Measurements from ENCODE around the gene RAD51AP1.

The RAD51AP1 gene

DNA sequence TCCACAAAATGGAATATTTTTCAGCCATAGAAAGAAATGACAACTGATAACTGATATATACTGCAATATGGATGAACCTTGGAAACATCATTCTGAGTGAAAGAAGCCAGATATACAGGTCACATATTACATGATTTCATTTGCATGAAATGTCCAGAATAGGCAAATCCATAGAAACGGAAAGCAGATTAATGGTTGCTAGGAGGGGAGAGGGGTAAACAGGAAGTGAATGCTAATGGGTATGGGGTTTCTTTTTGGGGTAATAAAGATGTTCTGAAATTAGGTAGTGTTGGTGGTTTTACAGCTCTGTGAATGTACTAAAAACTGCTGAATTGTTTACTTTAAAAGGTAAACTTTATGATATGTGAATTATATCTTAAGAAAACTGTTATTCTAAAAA, 6.5 kb downstream of the RAD51AP1 start:
- DNase-seq (ENCODE audit: low read depth, low spot score): no peak

DNA sequence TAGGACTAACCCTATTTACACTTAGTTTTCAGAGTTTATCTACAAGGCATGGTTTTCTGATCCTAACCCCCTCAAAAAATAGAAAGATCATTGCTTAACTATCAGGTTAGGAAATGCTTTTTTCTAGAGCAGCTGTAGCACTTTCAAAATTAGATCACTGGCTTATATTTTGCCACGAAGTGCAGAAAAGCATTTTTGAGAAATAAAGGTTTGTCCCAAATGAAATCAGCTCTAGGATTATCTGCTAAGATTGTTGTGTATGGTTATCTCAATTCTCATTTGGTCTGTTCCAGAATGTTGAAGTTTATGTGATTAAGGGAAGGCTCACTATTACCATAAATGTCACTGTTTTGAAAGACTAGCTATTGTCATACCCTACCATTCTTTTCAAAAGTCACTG, 13.5 kb downstream of the RAD51AP1 start:
- DNase-seq (ENCODE audit: low read depth, low spot score): no peak

GRCh38 chr12:4553943-4554342, 15.3 kb downstream of the RAD51AP1 start:
- no peak for DNase-seq (ENCODE audit: low read depth, low spot score)

DNA sequence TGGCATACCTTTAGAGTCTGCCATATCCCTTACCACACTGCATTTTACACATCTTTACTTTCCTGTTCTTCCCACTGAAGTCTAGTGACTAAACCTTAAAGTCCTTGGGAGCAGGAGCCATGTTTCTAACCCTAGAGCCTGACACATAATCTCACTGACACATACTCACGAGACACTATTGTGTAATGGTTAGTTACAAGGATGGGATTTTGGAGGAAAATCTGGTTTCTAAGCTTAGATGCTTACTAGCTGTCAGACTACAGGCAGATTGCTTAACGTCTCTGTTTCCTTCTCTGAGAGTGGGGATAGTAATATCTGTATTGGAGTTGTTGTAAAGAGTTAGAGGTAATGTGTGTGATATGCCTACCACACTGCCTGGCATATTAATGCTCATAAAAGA, 17.1 kb downstream of the RAD51AP1 start:
- no peak for DNase-seq (ENCODE audit: low read depth, low spot score)

DNA sequence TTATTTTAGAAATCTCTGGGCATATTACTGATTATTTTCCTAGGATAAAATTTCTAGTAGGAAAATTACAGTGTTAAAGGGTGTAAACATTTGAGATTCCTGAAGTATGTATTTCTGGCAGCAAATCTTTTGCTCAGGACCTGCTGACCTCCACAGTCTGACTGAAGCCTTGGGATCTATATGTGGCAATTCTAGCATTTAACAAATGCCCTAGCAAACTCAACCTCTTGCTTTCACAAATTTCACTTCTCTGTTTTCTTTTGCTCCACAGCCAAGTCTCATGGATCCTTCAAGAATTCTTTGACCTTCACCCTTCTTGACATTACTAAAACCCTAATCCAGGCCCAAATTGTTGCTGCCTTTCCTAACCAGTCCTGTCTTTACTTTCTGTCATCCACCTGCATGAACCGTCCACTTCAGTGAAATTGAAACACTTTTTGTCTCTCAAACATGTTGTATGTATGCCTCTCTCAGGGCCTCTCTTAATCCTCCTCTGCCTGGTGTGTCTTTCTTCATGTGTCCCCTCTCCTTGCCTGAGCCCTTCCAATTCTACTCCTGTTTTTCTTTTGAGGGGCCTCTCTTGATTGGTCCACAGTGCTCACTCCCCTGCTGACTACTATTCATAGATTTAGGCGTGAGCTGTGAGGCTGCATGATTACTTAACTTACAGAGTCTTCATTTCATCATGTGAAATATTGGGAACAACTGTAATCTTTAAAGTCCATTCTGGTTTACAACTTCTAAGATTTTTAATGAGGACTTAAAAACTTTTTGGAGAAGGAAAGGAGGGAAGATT, 18.2 kb downstream of the RAD51AP1 start:
- DNase-seq (ENCODE audit: low read depth, low spot score): no peak

DNA sequence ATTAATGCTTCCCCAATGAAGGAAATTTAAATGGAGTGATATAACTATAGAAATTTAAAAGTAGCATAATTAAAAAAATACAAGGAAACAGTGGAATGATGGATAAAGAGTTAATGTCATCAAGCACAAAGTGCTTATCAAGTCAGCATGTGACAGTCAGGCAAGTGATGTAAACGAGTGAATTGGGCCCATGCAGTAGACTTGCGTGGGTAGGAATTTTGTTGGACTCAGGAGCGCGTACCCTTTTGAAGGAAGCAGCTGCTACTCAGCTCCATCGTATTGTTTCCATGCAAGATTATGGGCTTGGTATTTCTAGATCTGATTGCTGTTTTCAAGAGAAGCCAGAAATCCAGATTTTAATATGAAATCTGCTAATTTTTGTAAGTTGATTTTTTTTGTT, 18.9 kb downstream of the RAD51AP1 start:
- no peak for DNase-seq (ENCODE audit: low read depth, low spot score)

GRCh38 chr12:4558171-4558570, 19.5 kb downstream of the RAD51AP1 start:
- DNase-seq (ENCODE audit: low read depth, low spot score): no peak

DNA sequence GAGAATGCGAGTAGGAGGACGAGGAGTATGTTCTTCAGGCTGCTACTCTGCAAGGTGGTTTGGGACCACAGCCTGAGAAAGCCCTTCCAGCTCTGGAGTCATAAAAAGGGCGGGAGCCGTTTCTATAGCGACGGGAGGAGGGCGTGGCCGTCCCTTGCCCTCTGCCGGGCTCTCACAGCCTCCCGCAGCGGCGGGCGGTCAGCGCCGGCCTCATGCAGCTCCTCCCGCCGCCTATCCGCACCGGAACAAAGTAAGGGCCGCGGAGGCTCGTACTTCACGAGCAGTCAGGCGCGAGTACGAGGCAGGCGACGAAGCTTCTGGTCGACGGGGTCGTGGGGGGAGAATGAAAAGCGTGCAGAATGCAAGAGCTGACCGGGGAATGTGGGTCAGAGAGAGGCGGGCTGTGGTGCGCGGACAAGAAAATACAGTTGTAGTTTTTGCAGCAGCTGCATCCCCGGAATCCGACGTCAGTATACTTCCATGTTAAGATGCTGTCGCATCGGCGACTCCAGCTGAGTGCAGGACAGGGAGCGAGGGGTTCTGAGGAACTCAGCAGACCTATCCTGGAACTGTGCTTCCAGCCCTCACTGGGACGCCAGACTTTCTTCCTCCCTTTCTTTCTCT, 23.5 kb downstream of the RAD51AP1 start, which contains the start of gene DYRK4:
TSS of gene DYRK4 (plus strand) at position 175 of the 624 bp plus-strand sequence. CDS start at position 213, 38 bp downstream.
- DNase-seq (ENCODE audit: low read depth, low spot score): peak; percentile 51

- DNase-seq (ENCODE audit: low read depth, low spot score): no peak
Observed at GRCh38 chr12:4563336-4563735, 24.6 kb downstream of the RAD51AP1 start.

GRCh38 chr12:4564818-4565217, 26.1 kb downstream of the RAD51AP1 start:
- no peak for DNase-seq (ENCODE audit: low read depth, low spot score)

GRCh38 chr12:4566474-4566873, 27.8 kb downstream of the RAD51AP1 start:
- DNase-seq (ENCODE audit: low read depth, low spot score): no peak

GRCh38 chr12:4567073-4567881, 28.6 kb downstream of the RAD51AP1 start:
- DNase-seq (ENCODE audit: low read depth, low spot score): no peak

DNA sequence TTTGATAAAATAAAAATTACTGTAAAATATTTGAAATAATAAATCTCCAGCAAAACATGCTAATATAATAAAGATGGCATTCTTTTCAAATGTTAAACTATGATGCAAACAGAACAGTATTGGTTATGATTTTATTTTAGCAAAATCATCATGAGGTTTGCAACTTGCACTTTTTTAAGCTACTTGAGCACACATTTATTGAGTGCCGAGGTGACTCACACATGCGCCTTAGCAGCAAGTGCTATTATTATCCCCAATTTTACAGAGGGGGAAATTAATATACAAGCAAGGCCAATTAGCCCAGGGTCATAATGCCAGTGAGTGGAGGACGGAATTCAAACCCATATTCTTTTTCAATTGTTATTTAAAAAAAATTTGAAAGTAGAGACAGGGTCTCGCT, 30.6 kb downstream of the RAD51AP1 start:
- DNase-seq (ENCODE audit: low read depth, low spot score): no peak

GRCh38 chr12:4572680-4573079, 34.0 kb downstream of the RAD51AP1 start:
- DNase-seq (ENCODE audit: low read depth, low spot score): no peak

- DNase-seq (ENCODE audit: low read depth, low spot score): no peak
Observed at GRCh38 chr12:4579305-4580102, 40.8 kb downstream of the RAD51AP1 start.

DNA sequence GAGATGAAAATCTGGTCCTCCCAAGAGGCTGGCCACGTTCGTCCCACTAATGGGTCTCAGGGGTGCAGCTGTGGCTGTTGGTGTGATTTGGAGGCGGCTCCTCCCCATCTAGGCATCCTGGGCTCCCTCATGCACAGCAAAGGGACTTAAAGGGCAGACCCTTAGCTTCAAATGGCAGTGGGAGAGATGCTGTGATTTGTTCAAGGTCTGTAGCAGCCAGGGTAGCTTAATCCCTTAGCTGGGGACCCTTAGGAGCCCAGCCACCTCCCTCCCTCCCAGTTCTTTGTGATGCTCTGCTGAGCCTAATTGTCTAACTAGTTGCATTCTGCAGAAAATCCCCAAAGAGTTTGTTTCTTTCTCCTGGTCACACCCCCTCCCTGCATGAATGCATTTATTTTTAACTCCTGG, 41.6 kb downstream of the RAD51AP1 start:
- no peak for DNase-seq (ENCODE audit: low read depth, low spot score)

GRCh38 chr12:4584281-4584680, 45.6 kb downstream of the RAD51AP1 start:
- no peak for DNase-seq (ENCODE audit: low read depth, low spot score)

GRCh38 chr12:4584896-4585295, 46.2 kb downstream of the RAD51AP1 start:
- DNase-seq (ENCODE audit: low read depth, low spot score): no peak

DNA sequence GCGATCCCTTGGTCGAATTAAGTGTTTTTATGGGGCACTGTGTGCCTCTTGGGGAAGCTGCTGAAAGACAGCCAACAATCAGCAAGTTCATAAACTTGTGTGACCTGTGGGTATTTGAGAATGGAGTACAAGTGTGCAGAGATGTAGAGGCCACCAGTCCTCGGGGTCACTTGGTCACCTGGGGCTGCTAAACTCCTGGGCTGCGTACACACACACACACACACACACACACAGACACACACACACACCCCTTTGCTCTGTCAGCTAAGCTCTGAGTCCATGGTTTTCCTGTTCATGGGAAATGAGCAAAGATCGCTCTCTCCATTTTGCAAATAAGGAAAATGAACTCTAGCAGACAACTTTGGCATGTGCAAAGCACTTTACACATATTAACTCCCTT, 47.8 kb downstream of the RAD51AP1 start:
- no peak for DNase-seq (ENCODE audit: low read depth, low spot score)

DNA sequence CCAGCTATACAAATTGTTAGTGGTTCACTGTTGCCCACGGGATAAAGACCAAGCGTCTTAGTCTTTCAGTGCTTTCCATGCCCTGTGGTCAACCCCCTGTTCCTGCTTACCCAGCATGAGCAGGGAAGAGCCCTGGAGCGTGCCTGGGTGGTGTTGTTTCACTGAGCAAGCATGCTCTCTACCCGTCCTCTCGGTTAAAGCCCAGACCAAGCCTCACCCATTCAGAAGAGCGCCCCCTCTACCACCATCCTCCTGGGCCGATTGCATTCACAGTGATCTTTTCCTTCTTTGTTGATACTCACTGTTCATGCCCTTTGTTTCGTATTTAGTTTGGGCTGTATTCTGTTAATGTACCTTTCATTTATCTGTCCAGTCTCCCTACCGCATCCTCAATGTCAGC, 48.4 kb downstream of the RAD51AP1 start:
- DNase-seq (ENCODE audit: low read depth, low spot score): no peak

GRCh38 chr12:4588916-4589315, 50.2 kb downstream of the RAD51AP1 start:
- no peak for DNase-seq (ENCODE audit: low read depth, low spot score)

DNA sequence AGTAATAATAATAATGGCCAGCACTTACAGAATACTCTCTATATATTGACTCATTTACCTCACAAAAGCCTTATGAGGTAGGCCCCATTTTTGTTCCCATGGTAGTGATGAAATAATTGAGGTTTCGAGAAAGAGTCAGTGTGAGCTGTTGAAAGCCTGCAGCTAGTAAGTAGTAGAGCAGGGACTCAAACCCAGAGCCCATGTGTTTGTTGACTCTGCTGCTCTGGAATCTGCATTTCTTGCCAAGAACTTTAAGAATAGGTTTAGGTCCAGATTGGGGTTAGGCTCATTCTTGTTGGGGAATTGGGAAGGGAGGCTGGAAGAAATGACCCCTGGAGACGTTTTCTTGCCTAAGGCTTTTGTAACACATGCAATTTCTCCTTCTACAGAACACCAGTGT, 51.3 kb downstream of the RAD51AP1 start:
- DNase-seq (ENCODE audit: low read depth, low spot score): no peak

Measured in brain pericyte (primary cell).